H1 (cell line): ENCODE measurements around the gene RORB. TPM values are rescaled to one million over a fixed set of nuclear protein-coding genes. Genes with fewer than 3 reads are reported as not detected.

Experiments used
- CTCF ChIA-PET: fragments of 300-600 bp; sonication (Branson Sonifier 250); formaldehyde crosslinking; loops from one replicate; lab custom pipeline; 2021; ENCODE audit not compliant: partially characterized antibody; lab: Charles Lee
- POLR2A ChIA-PET: fragments of 300-600 bp; sonication (Branson Sonifier 250); formaldehyde crosslinking; loops from one replicate; lab custom pipeline; 2021; ENCODE audit warnings: inconsistent platforms; ENCODE audit not compliant: partially characterized antibody; lab: Charles Lee
- DNase-seq, 2 experiments: peaks; one replicate each; pipeline versions ENCODE4 v3.0.0 to v3.0.0-alpha.2; 2010 to 2022; ENCODE audit warnings: low spot score in 2 of 2, low read depth in 1 of 2, mixed read lengths in 1 of 2
- FAIRE-seq: peaks from 2 replicates; lab custom pipeline; 2011; peaks lifted over from hg19 to GRCh38; lab: Jason Lieb, UNC
- H2AFZ ChIP-seq: 2 replicates; pipeline ENCODE4 v1.8.1; 2012; ENCODE audit warnings: low read length, inconsistent platforms
- H2AK5ac ChIP-seq: 2 replicates; pipeline ENCODE4 v1.6.1; 2013; ENCODE audit warnings: low read depth, low read length
- H2BK120ac ChIP-seq: replicated peaks from 2 replicates; pipeline ENCODE3; 2013; ENCODE audit warnings: low read depth, low read length, inconsistent platforms
- H2BK12ac ChIP-seq: 2 replicates; pipeline ENCODE4 v1.6.1; 2013; ENCODE audit warnings: low read depth, low read length
- H2BK15ac ChIP-seq: 2 replicates; pipeline ENCODE4 v1.6.1; 2013; ENCODE audit warnings: low read length
- H2BK20ac ChIP-seq: 2 replicates; pipeline ENCODE4 v1.6.1; 2013; ENCODE audit warnings: low read length
- H2BK5ac ChIP-seq: 2 replicates; pipeline ENCODE4 v1.6.1; 2013; ENCODE audit warnings: low read depth, low read length
- H3K14ac ChIP-seq: 2 replicates; pipeline ENCODE4 v1.6.1; 2013; ENCODE audit warnings: inconsistent platforms; ENCODE audit not compliant: insufficient read length
- H3K18ac ChIP-seq: 2 replicates; pipeline ENCODE4 v1.6.1; 2013; ENCODE audit warnings: low read length; ENCODE audit errors: extremely low read depth
- H3K23ac ChIP-seq: 2 replicates; pipeline ENCODE4 v1.6.1; 2013; ENCODE audit warnings: inconsistent platforms; ENCODE audit not compliant: insufficient read length
- H3K23me2 ChIP-seq: 2 replicates; pipeline ENCODE4 v1.6.1; 2013; ENCODE audit warnings: low read depth, low read length
- H3K27ac ChIP-seq: 2 replicates; pipeline ENCODE4 v1.6.1; 2011; ENCODE audit warnings: low read depth, low read length, inconsistent platforms
- H3K27me3 ChIP-seq, 4 experiments: replicated peaks in 1 of 4; 1 replicate in 1 of 4; 2 replicates in 3 of 4; pipeline versions ENCODE4 v1.6.1 to v1.8.1; 2011 to 2013; ENCODE audit warnings: low read length in 3 of 4, mild to moderate bottlenecking in 3 of 4, inconsistent platforms in 2 of 4, mixed read lengths in 2 of 4, moderate library complexity in 1 of 4; ENCODE audit not compliant: control insufficient read depth in 3 of 4, insufficient read depth in 3 of 4; ENCODE audit errors: extremely low read depth in 1 of 4
- H3K36me3 ChIP-seq, 4 experiments: 2 replicates each; pipeline versions ENCODE4 v1.6.1 to v1.8.1; 2011 to 2013; ENCODE audit warnings: mild to moderate bottlenecking in 4 of 4, low read length in 3 of 4, moderate library complexity in 2 of 4, control low read depth in 1 of 4, inconsistent platforms in 1 of 4; ENCODE audit not compliant: insufficient read depth in 4 of 4, control insufficient read depth in 2 of 4
- H3K4ac ChIP-seq: replicated peaks from 2 replicates; pipeline ENCODE3; 2013; ENCODE audit warnings: low read length, low read depth, mixed read lengths, inconsistent platforms; ENCODE audit not compliant: insufficient read length
- H3K4me1 ChIP-seq, 4 experiments: replicated peaks in 1 of 4; 1 replicate in 1 of 4; 2 replicates in 3 of 4; pipeline versions ENCODE4 v1.6.1 to v1.8.1; 2011 to 2013; ENCODE audit warnings: low read length in 3 of 4, inconsistent platforms in 2 of 4, mixed read lengths in 1 of 4; ENCODE audit not compliant: insufficient read depth in 4 of 4, control insufficient read depth in 3 of 4
- H3K4me2 ChIP-seq, 2 experiments: 2 replicates each; pipeline versions ENCODE4 v1.6.1 to v1.8.1; 2011 to 2013; ENCODE audit warnings: low read depth in 2 of 2, low read length in 2 of 2, control low read depth in 1 of 2, inconsistent platforms in 1 of 2, mild to moderate bottlenecking in 1 of 2; ENCODE audit not compliant: insufficient read depth in 1 of 2
- H3K4me3 ChIP-seq, 4 experiments: fragments of 200-600, 300-600 bp in 1 of 4; sonication (generic), shearing (Covaris generic), sonication (Bioruptor Twin) in 1 of 4; 2 replicates each; pipeline versions ENCODE4 v1.5.1 to v1.8.1; 2011 to 2016; ENCODE audit warnings: low read length in 4 of 4, low read depth in 3 of 4, control low read depth in 2 of 4, inconsistent platforms in 2 of 4, mild to moderate bottlenecking in 2 of 4, mixed read lengths in 1 of 4, moderate library complexity in 1 of 4; ENCODE audit not compliant: insufficient read depth in 2 of 4; ENCODE audit errors: extremely low read depth in 1 of 4
- H3K56ac ChIP-seq: replicated peaks from 2 replicates; pipeline ENCODE3; 2013; ENCODE audit warnings: low read depth, mild to moderate bottlenecking, mixed read lengths, low read length, inconsistent platforms; ENCODE audit not compliant: insufficient read length
- H3K79me1 ChIP-seq: 2 replicates; pipeline ENCODE4 v1.6.1; 2013; ENCODE audit warnings: low read depth, low read length, control low read depth
- H3K79me2 ChIP-seq, 2 experiments: 2 replicates each; pipeline versions ENCODE4 v1.6.1 to v1.8.1; 2012 to 2013; ENCODE audit warnings: low read length in 2 of 2, mild to moderate bottlenecking in 2 of 2, inconsistent platforms in 1 of 2; ENCODE audit not compliant: insufficient read depth in 2 of 2, control insufficient read depth in 1 of 2
- H3K9ac ChIP-seq, 4 experiments: replicated peaks in 1 of 4; 1 replicate in 1 of 4; 2 replicates in 3 of 4; pipeline versions ENCODE4 v1.6.1 to v1.8.1; 2011 to 2013; ENCODE audit warnings: low read depth in 3 of 4, low read length in 3 of 4, control low read depth in 2 of 4, mild to moderate bottlenecking in 2 of 4, moderate library complexity in 2 of 4, inconsistent platforms in 1 of 4; ENCODE audit errors: extremely low read depth in 1 of 4
- H3K9me3 ChIP-seq, 2 experiments: 2 replicates each; pipeline versions ENCODE4 v1.6.1 to v1.8.1; 2012 to 2013; ENCODE audit warnings: mild to moderate bottlenecking in 2 of 2, moderate library complexity in 2 of 2, control low read depth in 1 of 2, inconsistent platforms in 1 of 2, low read depth in 1 of 2, low read length in 1 of 2, mixed read lengths in 1 of 2; ENCODE audit not compliant: insufficient read depth in 2 of 2
- H4K20me1 ChIP-seq, 2 experiments: replicated peaks in 1 of 2; 2 replicates each; pipeline versions ENCODE3 to v1.8.1; 2011 to 2013; ENCODE audit warnings: inconsistent platforms in 2 of 2, low read length in 2 of 2, mild to moderate bottlenecking in 1 of 2; ENCODE audit not compliant: insufficient read depth in 2 of 2, control insufficient read depth in 1 of 2
- H4K5ac ChIP-seq: 2 replicates; pipeline ENCODE4 v1.6.1; 2013; ENCODE audit warnings: low read length, low read depth, mixed read lengths, inconsistent platforms; ENCODE audit not compliant: insufficient read length
- H4K8ac ChIP-seq: 2 replicates; pipeline ENCODE4 v1.8.0; 2013; ENCODE audit warnings: mild to moderate bottlenecking, moderate library complexity, low read length, inconsistent platforms; ENCODE audit not compliant: insufficient read depth; ENCODE audit errors: extremely low read depth
- H4K91ac ChIP-seq: replicated peaks from 2 replicates; pipeline ENCODE3; 2013; ENCODE audit warnings: low read length, mixed read lengths, inconsistent platforms; ENCODE audit not compliant: insufficient read length
- CEBPB ChIP-seq: IDR thresholded peaks from 2 replicates; pipeline ENCODE4 v1.6.1; 2012; ENCODE audit warnings: low read depth, low read length
- POU5F1 ChIP-seq: IDR thresholded peaks from 2 replicates; pipeline ENCODE4 v1.6.1; 2011; ENCODE audit warnings: low read depth, mild to moderate bottlenecking, low read length, moderate library complexity
- RAD21 ChIP-seq, 2 experiments: IDR thresholded peaks in 1 of 2; conservative IDR thresholded peaks in 1 of 2; 2 replicates each; pipeline ENCODE4 v1.6.1; 2011; ENCODE audit warnings: low read depth in 2 of 2, low read length in 2 of 2, improper control_type of control experiment in 1 of 2, inconsistent platforms in 1 of 2, mild to moderate bottlenecking in 1 of 2, moderate library complexity in 1 of 2
- WGBS, 2 experiments: shearing (Covaris generic) in 1 of 2; methylation state at CpG; one replicate each; pipeline versions ENCODE4 v1.1.6 to v1.1.7; 2013 to 2015; ENCODE audit warnings: low lambda C conversion rate in 2 of 2, mixed read lengths in 2 of 2, inconsistent platforms in 1 of 2, low coverage in 1 of 2, missing lambda C conversion rate in 1 of 2; ENCODE audit not compliant: insufficient replicate concordance in 2 of 2, insufficient coverage in 1 of 2, insufficient read length in 1 of 2; ENCODE audit errors: extremely low coverage in 1 of 2, missing lambda C conversion rate in 1 of 2; 5-methylcytosine and 5-hydroxymethylcytosine counted together
- polyA plus RNA-seq, 7 experiments: library from polyadenylated mRNA; depleted of rRNA in 3 of 7; stranded (reverse) in 5 of 7; unstranded in 2 of 7; fragments of >200 nt in 5 of 7; fragments of 200-250 nt in 2 of 7; gene quantifications; 1 replicate in 5 of 7; 2 replicates in 1 of 7; 4 replicates in 1 of 7; pipeline versions ENCODE4 v1.2.1 to v1.2.3, GENCODE V29; 2011 to 2013; ENCODE audit warnings: missing spikeins in 2 of 7, mixed read lengths in 2 of 7
- total RNA-seq: library from RNA; stranded (reverse); fragmentation: NEBNext Ultra II Directional; extraction: Animal tissue kit (Norgen Biotek cat#: 25700); gene quantifications from 2 replicates; pipeline ENCODE4 v1.2.1, GENCODE V29; 2021
- TF ChIP-seq, protein P1 (sequence below), 3 experiments: IDR thresholded peaks; 1 replicate in 2 of 3; 2 replicates in 1 of 3; pipeline versions ENCODE4 v1.5.1 to v1.6.1; 2011; ENCODE audit warnings: low read length in 3 of 3, mild to moderate bottlenecking in 3 of 3, inconsistent platforms in 2 of 3, low read depth in 1 of 3, moderate library complexity in 1 of 3; ENCODE audit not compliant: insufficient read depth in 1 of 3; ENCODE audit errors: control extremely low read depth in 1 of 3
- TF ChIP-seq, protein P2 (sequence below): IDR thresholded peaks from 2 replicates; pipeline ENCODE4 v1.6.1; 2011; ENCODE audit warnings: low read depth, mild to moderate bottlenecking, low read length; ENCODE audit not compliant: insufficient read depth

The RORB gene
- total and polyA plus RNA-seq, 2 of the 8 experiments (the other 6 are each of a cell fraction or from before 2014, with no cell fraction given) = 2.3 to 7.1 TPM

DNA sequence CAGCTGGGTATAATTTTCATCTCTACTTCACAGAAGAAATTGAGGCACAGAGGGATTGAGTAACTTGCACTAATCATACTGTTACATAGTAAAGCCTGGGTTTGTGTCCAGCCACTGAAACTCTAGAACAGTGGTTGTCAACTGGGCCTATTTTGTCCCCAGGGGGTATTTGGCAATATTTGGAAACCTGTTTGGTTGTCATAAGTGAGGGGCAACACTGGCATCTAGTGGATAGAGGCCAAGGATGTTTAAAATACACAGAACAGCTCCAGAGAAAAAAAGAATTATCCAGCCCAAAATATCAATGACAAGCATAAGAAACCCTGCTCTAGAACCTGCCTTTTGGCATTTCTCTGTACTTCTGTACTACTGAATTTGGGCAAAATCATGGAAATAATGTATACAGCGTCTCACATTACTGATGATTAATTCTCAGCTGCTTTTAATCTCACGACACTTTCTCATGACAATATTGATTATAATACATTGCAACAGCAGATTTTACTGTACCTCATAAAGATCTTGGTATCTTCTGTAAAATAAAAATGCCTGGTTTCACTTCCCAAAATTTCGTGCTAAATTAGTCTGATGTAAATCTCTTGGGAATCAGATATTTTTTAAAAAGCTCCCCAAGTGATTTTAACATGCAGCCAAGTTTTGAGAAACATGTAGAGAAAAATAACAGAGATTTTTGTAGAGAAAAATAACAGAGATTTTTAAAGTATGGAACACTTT is 112.7 kb downstream of the RORB start:
- H4K91ac ChIP-seq = no peak overlapping the region
- H3K79me1 ChIP-seq = no peaks in the 10 kb centered on the region
- H2BK120ac ChIP-seq = no peak overlapping the region
- DNase-seq (no peak), FAIRE-seq (no peak)
- POLR2A ChIA-PET = no interaction called here
- H3K4me1 ChIP-seq = no peaks in the 10 kb centered on the region
- no peaks in the 10 kb centered on the region for H3K23me2 ChIP-seq
- H3K36me3 ChIP-seq = no peaks in the 10 kb centered on the region
- peak; percentile 85 for TF ChIP-seq CEBPB
- TF ChIP-seq, protein P1, sequence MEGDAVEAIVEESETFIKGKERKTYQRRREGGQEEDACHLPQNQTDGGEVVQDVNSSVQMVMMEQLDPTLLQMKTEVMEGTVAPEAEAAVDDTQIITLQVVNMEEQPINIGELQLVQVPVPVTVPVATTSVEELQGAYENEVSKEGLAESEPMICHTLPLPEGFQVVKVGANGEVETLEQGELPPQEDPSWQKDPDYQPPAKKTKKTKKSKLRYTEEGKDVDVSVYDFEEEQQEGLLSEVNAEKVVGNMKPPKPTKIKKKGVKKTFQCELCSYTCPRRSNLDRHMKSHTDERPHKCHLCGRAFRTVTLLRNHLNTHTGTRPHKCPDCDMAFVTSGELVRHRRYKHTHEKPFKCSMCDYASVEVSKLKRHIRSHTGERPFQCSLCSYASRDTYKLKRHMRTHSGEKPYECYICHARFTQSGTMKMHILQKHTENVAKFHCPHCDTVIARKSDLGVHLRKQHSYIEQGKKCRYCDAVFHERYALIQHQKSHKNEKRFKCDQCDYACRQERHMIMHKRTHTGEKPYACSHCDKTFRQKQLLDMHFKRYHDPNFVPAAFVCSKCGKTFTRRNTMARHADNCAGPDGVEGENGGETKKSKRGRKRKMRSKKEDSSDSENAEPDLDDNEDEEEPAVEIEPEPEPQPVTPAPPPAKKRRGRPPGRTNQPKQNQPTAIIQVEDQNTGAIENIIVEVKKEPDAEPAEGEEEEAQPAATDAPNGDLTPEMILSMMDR (IDR thresholded peaks at IDR 0.05; ENCODE audit: control extremely low read depth in 1 of 3, insufficient read depth in 1 of 3, low read depth in 1 of 3, low read length in 3 of 3) = peak in 2 of 3 experiments; percentile 25 to 29; a peak in 2 of 4 replicates
- peak; percentile 55 to 72 for TF ChIP-seq RAD21 (IDR thresholded peaks at IDR 0.05 in 1 of 2, conservative IDR thresholded peaks at IDR 0.05 in 1 of 2; ENCODE audit: low read depth in 2 of 2, low read length in 2 of 2)
- TF ChIP-seq, protein P2, sequence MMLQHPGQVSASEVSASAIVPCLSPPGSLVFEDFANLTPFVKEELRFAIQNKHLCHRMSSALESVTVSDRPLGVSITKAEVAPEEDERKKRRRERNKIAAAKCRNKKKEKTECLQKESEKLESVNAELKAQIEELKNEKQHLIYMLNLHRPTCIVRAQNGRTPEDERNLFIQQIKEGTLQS = no peak
- TF ChIP-seq POU5F1 = no peak
- no peak overlapping the region for H3K4me2 ChIP-seq
- no peaks in the 10 kb centered on the region for H4K20me1 ChIP-seq
- no peaks in the 10 kb centered on the region for H3K27me3 ChIP-seq
- H3K23ac ChIP-seq = no peak overlapping the region
- no peak overlapping the region for H3K56ac ChIP-seq
- H4K8ac ChIP-seq = no peak overlapping the region
- no peak overlapping the region for H2BK15ac ChIP-seq
- no peaks in the 10 kb centered on the region for H3K79me2 ChIP-seq
- H4K5ac ChIP-seq = no peak overlapping the region
- H2BK20ac ChIP-seq = no peak overlapping the region
- no peak overlapping the region for H3K4me3 ChIP-seq
- H3K18ac ChIP-seq = no peak overlapping the region
- no peak overlapping the region for H2AK5ac ChIP-seq
- no peak overlapping the region for H3K4ac ChIP-seq
- H3K9ac ChIP-seq = no peak overlapping the region
- no peak overlapping the region for H3K14ac ChIP-seq
- no peak overlapping the region for H2BK5ac ChIP-seq
- no peaks in the 10 kb centered on the region; a peak in 1 of 4 replicates for H3K9me3 ChIP-seq
- CTCF ChIA-PET = interaction anchor here (0.7 to 1.8 kb wide), 4 partner anchors 31 to 300 kb away, joined by 3 to 6 read pairs (median 4); no protein-coding TSS in a partner anchor
- no peak overlapping the region for H3K27ac ChIP-seq
- no peak overlapping the region for H2AFZ ChIP-seq
- H2BK12ac ChIP-seq = no peak overlapping the region
- WGBS, 2 experiments = 82% methylated on average over 3 of the region's 3 CpGs; no CpG with 5 or more reads in 1 of the 2 experiments
